GM18505 (cell line): Measurements from ENCODE around the gene P2RY11.
A peak's percentile ranks its signal among the peaks of the same experiment; 100 is the strongest.

ENCODE experiments used
- ATAC-seq: cut with Tn5 transposase; IDR thresholded peaks from one replicate; pipeline ENCODE4 v1.9.1; 2021; ENCODE audit not compliant: unreplicated experiment
- POLR2A ChIP-seq: IDR thresholded peaks from 4 replicates; pipeline ENCODE4 v1.6.1; 2011; ENCODE audit warnings: borderline replicate concordance; ENCODE audit not compliant: insufficient read depth, insufficient read length; ENCODE audit errors: extremely low read depth

The P2RY11 gene

GRCh38 chr19:10111405-10111811, at the start of gene P2RY11:
Gene P2RY11 (plus strand): TSS chr19:10111693. CDS start chr19:10111722, 29 bp downstream.
- no peak for ATAC-seq
- TF ChIP-seq POLR2A, result peak; percentile 53

- ATAC-seq, result no peak
- no peak for TF ChIP-seq POLR2A
These were observed 49.7 kb upstream of the P2RY11 start for GRCh38 chr19:10061717-10062310.

- TF ChIP-seq POLR2A, result no peak
- no peak for ATAC-seq
These were observed 43.3 kb upstream of the P2RY11 start for GRCh38 chr19:10068205-10068604.

GRCh38 chr19:10069046-10069445, 42.4 kb upstream of the P2RY11 start:
- TF ChIP-seq POLR2A, result no peak
- no peak for ATAC-seq

- ATAC-seq, result no peak
- no peak for TF ChIP-seq POLR2A
These were observed 40.6 kb upstream of the P2RY11 start for GRCh38 chr19:10070730-10071446.

- no peak for TF ChIP-seq POLR2A
- ATAC-seq, result no peak
These were observed 37.3 kb upstream of the P2RY11 start for GRCh38 chr19:10074153-10074552.

- TF ChIP-seq POLR2A, result no peak
These were observed 35.0 kb upstream of the P2RY11 start for GRCh38 chr19:10076535-10076934.

GRCh38 chr19:10078329-10078728, 33.2 kb upstream of the P2RY11 start:
- ATAC-seq, result no peak
- no peak for TF ChIP-seq POLR2A

More at GRCh38 chr19:10076535-10076934, 35.0 kb upstream of the P2RY11 start:
- no peak for ATAC-seq

GRCh38 chr19:10079031-10079453, 32.5 kb upstream of the P2RY11 start:
- TF ChIP-seq POLR2A, result no peak
- no peak for ATAC-seq

GRCh38 chr19:10083911-10084310, 27.6 kb upstream of the P2RY11 start:
- TF ChIP-seq POLR2A, result no peak
- ATAC-seq, result no peak

- ATAC-seq, result no peak
- no peak for TF ChIP-seq POLR2A
These were observed 26.7 kb upstream of the P2RY11 start for GRCh38 chr19:10084803-10085202.

GRCh38 chr19:10085641-10086590, 25.6 kb upstream of the P2RY11 start, which contains the start of gene SHFL:
Gene SHFL (plus strand): TSS chr19:10086317. CDS start chr19:10086428, 111 bp downstream.
- peak; percentile 69 for TF ChIP-seq POLR2A
- peak; percentile 82 for ATAC-seq

GRCh38 chr19:10086591-10087192, 24.8 kb upstream of the P2RY11 start:
- TF ChIP-seq POLR2A, result peak; percentile 34
- ATAC-seq, result no peak
